ENCODE data around the gene CROCC2.

CROCC2 gene

GRCh38 chr2:240988146-240988545, 82.0 kb downstream of the CROCC2 start:
- DNase-seq (ENCODE audit: low spot score): no peak

GRCh38 chr2:240988571-240989271, 82.6 kb downstream of the CROCC2 start:
- no peak for DNase-seq (ENCODE audit: low spot score)

GRCh38 chr2:240989451-240990265, 83.5 kb downstream of the CROCC2 start:
- peak; percentile 79 for DNase-seq (ENCODE audit: low spot score)

GRCh38 chr2:240990266-240990529, 84.1 kb downstream of the CROCC2 start:
- no peak for DNase-seq (ENCODE audit: low spot score)

GRCh38 chr2:240990726-240991377, 84.7 kb downstream of the CROCC2 start:
- DNase-seq (ENCODE audit: low spot score): no peak

- no peak for DNase-seq (ENCODE audit: low spot score)
These were observed 85.5 kb downstream of the CROCC2 start for GRCh38 chr2:240991378-240992263.

GRCh38 chr2:240992572-240993291, 86.6 kb downstream of the CROCC2 start:
- DNase-seq (ENCODE audit: low spot score): no peak

- DNase-seq (ENCODE audit: low spot score): no peak
These were observed 87.5 kb downstream of the CROCC2 start for GRCh38 chr2:240993446-240994170.

- no peak for DNase-seq (ENCODE audit: low spot score)
These were observed 88.2 kb downstream of the CROCC2 start for GRCh38 chr2:240994171-240994896.

GRCh38 chr2:240995041-240996021, 89.2 kb downstream of the CROCC2 start:
- DNase-seq (ENCODE audit: low spot score): no peak

- no peak for DNase-seq (ENCODE audit: low spot score)
These were observed 90.2 kb downstream of the CROCC2 start for GRCh38 chr2:240996161-240996833.

GRCh38 chr2:240996834-240997140, 90.7 kb downstream of the CROCC2 start:
- DNase-seq (ENCODE audit: low spot score): no peak

GRCh38 chr2:240997141-240997855, 91.2 kb downstream of the CROCC2 start:
- no peak for DNase-seq (ENCODE audit: low spot score)

- DNase-seq (ENCODE audit: low spot score): peak; percentile 88
These were observed 91.9 kb downstream of the CROCC2 start, which contains the start of gene SNED1 for GRCh38 chr2:240997856-240998705. Gene SNED1, plus strand, starts transcription at chr2:240998618. Its CDS starts 220 bp downstream, at chr2:240998838.

GRCh38 chr2:240998706-240998994, 92.5 kb downstream of the CROCC2 start:
- DNase-seq (ENCODE audit: low spot score): no peak

- no peak for DNase-seq (ENCODE audit: low spot score)
These were observed 93.1 kb downstream of the CROCC2 start for GRCh38 chr2:240998995-240999791.
